OCI-M2 (cell line): Measurements from ENCODE around the gene RASL11B.

ENCODE experiments used
- DNase-seq: peaks from one replicate; lab custom pipeline; 2025; ENCODE audit not compliant: unreplicated experiment; lab: John Stamatoyannopoulos, UW

Gene RASL11B

DNA sequence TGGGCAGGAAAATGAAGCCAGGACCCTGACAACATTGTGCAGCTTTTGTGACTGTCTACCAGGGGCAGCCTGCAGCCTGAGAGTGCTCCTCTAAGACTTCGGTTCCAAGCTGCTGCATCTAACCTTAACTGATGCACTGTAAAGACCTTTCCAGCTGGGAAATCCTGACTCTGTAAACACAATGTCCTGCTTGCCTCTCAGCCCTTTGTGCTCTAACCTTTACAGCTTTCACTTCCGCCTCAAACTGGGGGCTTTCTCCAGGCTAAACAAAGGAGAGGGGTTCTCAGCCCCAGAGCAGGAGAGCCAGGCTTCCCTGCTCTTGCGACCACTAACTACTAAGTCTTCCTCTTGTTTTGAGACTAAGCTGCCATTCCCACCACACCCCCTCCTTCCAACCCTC, 19.3 kb upstream of the RASL11B start:
- no peak for DNase-seq

DNA sequence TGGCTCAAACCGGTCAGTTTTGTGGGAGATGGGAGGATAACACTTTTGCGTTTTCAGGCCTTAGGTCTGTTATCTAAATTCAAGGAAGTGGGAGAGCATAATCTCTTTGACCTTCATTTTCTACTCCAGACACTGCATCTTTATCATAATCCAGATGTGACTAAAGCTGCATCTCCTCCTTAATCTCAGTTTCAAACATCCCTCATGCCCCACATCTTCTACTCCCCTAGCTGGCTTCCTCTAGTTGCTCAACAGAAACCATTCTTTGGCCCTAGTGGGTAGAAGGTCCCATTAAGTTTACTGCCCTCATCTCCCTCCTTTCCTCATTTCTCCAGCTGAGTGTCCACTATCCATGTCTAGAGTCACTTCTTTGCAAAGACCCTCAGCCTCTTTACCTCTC, 18.8 kb upstream of the RASL11B start:
- DNase-seq: no peak

DNA sequence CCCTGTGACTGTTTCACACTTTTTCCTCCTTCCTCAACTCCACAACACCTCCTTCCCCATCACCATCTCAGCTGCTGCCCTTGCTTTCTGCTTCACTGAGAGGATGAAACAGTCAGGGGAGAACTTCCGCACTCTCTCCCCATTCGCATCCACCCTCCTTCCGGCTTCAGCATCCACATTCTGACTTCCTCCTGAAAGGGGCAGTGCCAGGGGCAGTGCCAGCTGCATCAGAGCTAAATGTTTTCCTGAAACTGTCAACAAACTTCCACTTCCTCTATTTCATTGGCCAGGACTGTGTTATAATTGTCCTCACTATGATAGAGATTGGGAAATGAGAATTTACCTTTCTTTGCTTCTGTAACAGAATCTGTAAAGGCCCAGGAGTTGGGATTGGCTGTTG, 18.2 kb upstream of the RASL11B start:
- no peak for DNase-seq

DNA sequence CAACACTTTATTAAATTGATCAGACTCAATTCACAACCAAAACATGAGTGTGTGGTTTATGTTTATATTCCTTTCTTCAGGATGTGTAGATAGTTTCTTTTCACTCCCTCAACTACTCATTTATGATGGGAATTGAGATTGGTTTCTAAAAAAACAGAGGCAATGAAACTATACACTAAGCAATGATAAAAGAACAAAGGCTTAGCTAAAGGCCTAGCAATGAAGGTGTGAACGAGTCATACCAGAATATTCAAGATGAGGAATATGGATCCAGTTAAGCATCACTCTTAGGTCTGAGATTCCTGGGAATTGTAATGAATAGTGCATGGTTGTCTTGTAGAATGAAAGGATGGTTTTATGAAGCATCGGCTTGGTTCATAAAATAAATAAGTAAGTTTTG, 17.5 kb upstream of the RASL11B start:
- no peak for DNase-seq

DNA sequence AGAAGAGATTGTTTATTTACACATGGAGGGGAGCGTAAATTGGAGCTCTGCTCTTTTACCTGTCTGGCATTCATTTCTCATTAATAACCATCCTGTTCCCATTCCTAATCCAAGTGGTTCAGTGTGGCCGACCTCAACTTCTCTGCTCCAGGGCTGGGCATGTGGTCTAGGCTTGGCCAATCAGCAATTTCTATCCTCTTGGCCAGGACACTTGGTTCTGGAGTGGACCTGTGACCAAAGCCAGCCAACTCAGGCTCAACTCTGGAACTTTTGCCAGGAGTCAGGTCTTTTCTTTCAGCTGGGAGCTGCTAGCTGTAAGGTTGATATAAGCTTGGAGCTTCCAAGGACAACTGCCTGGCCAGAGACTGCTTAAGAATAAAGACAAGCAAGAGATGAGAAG, 15.6 kb upstream of the RASL11B start:
- DNase-seq: no peak

DNA sequence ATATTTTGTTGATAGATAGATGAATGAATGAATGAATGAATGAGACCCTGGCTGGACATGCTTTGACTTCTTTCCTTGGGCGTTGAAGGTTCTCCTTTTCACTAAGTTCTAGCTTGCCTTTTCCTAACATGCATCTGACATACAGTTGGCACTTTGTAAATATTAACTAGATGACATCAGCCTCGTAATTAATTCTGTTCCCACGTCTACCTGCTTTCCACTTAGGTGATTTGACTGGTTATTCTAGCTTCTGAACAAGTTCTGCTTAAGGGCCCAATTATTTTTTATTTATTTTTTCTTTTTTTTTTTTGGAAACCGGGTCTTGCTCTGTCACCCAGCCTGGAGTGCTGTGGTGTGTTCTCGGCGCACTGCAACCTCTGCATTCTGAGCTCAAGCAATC, 13.9 kb upstream of the RASL11B start:
- DNase-seq: no peak

DNA sequence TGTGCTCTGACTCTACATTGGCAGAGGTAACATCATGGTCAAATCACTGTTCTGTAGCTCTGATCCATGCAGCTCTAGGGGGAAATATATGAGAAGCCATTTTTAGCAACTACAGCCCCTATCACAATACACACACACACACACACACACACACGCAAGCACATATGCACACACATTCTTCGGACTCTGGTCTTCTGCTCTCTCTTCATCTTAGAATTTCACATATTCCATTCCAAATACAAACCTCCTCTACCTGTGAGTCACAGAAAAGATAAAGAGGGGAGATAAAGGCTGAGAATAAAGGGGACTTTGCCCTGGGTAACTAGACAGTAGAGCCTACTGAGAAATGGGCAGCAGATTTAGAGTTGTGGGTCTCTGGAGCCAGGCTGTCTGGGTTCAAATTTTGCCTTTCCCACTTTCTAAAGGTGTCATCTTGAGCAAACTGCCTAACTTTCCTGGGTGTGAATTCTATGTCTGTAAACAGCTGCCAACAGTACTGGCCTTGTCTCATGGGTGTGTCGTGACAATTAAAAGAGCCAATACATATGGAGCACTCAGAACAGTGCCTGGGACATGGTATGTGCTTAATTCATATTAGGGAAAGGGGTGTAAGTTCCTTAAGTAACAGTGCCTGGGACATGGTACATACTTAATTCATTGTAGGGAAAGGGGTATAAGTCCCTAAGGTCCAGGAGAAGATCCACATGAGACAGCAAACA, 11.6 kb upstream of the RASL11B start:
- no peak for DNase-seq

DNA sequence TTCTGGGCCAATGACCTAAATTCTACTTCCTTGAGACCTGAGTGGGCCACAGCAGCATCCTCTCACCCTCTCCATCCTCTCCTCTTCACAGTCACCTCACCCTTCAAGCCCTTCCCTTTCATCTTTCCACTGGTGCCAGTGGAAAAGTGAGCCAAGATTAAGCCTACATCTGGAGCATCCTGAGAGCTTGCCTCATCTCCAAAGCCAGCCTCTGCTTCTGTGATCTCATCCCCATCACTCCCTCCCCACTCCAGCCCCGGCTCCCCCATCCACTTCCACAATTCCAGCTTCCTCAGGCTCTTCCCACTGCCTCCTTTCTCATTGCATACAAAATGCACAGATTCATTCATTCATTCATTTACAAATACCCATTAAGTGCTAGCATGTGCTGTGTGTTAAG, 10.1 kb upstream of the RASL11B start:
- DNase-seq: no peak

DNA sequence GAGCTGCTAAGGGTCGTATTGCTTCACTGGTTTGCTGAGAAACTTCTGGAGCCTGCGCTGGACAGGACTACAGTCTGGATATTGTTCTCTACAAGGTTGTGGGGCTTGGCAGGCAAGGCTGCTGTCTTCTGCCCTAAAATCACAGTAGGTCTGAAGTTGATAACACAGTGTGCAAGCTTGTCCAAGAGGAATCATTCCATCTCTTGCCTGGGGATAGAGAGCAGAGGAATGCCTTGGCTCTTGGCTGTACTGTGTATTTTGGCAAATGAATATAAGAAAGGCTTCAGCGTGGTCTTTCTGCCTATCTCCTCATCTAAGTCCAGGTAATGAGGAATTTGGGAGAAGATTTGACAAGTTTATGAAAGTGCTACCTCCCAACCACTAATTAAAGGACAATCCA, 9.4 kb upstream of the RASL11B start:
- DNase-seq: no peak

DNA sequence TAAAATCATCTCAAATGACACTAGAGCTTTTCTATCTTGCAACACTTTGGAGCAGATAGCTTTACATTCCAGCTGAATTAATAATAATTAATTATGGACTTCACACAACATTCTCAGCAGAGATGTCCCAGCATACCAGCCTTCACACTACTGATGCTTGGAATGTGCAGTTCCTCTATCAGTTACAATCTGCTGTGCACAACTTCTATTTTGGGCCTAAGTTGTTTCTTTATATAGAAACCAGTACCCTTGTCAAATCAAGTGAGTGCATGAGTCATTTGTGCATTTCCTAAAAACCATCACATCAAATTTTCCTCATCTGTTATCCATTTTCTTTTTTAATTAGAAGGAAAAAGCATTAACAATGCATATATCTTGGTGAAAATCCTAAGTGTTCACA, 8.8 kb upstream of the RASL11B start:
- DNase-seq: no peak

DNA sequence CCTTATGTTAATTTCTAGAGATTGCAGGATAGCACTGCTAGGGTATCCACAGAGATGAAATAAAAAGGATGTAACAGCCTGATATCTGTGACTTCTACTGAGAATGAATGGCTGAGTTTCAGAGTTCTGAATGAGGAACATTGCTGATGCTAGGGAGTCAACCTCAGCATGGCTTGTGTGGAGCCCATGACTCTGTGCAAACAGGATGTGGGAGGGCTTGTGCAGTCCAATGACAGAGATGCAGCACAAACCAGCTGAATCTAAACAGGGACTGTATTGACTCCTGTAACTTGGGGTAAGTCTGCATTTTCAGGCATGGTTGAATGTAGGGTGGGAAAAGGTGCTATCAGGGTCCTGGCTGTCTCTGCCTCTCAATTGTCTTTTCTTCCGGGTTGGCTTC, 5.3 kb upstream of the RASL11B start:
- DNase-seq: no peak

DNA sequence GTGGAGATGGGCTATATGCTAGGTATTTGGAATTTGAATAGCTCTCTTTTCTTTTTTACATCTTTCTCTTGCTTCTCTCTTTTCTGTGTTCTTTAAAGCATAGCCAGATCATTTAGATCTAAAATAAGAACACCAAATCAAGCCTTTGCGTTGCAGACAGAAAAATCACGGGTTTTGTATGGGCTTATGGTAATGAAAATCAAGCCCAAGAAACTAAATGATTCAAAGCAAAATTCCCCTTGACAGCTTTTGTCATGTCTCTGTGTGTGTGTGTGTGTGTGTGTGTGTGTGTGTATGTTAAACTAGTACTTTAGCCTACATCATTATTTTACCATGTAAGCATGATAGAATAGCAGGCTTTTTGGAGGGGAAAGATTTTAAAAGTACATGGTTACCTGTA, 1.8 kb upstream of the RASL11B start:
- no peak for DNase-seq

DNA sequence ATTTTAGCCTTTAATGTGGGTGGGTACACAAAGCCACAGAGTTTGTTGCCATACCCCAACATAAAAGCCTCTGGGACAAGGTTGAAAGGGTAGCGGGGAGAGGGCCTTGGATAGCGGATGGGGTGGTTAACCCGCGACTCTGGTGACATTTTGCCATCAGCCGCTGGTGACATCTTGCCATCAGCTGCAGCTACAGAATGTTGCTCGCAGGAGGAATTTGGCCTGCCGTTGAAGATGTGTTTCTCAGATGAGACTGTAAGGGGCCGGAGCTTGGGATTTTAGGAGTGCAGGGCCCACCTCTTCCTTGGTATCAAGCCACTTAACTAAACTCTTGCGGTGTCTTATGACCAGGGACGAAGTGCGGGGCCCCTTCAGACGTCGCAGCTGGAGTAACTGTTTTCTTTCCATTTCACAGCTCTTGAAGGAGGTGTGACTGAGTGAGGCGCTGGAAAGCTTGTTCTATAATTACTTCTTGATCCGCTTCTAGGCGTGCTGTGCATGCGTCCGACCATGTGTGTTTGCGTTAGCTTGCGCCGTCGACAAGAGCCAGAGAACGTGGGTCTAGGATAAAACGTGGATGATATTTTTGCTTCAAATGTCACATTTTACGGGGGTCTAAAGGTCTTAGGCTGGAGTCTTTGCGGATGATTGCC, 820 bp upstream of the RASL11B start:
- no peak for DNase-seq

DNA sequence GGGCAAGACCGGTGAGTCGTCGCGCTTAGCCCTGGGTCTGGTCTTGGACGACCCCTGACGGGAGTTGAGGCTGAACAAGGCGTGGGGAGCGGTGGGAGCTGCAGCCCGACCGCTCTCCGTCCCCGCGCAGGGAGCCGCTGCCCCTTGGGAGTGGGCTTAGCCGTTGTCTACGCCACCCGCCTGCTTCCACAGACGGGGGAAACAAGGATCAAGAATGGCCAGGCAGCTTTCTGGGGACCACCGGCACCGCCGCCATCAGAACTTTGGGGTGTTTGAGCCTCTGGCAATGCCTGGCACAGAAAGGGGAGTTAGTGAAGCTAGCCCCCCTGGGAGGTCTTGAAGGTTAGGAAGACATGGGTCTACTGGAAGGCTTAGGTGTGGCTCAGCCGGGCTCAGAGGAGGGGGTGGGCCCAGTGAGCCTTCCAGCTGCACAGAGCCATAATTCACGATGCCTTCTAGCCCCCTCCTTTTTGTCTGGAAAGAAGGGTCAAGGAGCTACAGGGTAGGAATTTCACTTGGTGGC, 583 bp downstream of the RASL11B start:
- DNase-seq: no peak

DNA sequence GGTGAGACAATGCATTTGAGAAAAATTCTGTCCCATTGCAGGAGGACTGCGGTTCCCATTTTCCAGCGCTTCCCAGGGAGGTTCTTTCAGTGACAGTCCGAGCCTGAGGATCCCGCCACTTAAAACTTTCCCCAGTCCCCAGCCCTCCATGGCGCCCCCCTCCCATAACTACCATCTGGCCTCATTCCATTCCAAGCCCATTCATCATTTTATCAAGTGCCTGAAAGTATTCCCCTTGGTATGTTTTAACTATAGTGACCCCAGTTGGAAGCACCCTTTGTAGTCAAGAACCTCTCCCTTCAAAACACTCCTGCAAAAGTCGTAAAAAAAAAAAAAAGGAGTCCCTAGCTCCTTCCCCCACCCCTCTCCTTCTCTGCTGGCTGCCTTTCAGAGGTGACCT, 1.2 kb downstream of the RASL11B start:
- DNase-seq: no peak

DNA sequence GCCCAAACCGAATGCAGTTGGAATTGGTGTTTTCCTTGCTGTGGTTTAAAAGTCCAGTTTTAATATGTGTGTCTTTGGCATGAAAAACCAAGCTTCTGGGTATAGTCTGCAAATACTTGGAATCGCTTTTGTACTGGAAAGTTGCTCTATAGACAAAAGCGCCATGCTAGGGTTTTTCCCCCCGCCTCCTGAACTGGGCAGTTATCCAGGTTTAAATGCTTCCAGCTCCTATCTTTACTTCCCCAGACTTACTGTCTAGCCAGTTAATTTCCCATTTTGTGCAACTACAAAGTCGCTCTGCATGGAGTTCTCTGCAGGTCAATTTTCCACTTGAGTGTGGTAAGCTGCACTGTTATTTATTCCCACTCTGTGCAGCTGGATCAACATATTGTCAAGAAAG, 2.7 kb downstream of the RASL11B start:
- DNase-seq: no peak

DNA sequence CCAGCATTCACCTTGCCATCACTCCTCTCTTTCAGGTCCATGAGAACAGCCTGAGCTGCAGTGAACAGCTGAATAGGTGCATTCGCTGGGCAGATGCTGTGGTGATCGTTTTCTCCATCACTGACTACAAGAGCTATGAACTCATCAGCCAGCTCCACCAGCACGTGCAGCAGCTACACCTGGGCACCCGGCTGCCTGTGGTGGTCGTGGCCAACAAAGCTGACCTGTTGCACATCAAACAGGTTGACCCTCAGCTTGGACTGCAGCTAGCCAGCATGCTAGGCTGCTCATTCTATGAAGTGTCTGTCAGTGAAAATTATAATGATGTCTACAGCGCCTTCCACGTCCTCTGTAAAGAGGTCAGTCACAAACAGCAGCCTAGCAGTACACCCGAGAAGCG, 3.2 kb downstream of the RASL11B start:
- DNase-seq: no peak

DNA sequence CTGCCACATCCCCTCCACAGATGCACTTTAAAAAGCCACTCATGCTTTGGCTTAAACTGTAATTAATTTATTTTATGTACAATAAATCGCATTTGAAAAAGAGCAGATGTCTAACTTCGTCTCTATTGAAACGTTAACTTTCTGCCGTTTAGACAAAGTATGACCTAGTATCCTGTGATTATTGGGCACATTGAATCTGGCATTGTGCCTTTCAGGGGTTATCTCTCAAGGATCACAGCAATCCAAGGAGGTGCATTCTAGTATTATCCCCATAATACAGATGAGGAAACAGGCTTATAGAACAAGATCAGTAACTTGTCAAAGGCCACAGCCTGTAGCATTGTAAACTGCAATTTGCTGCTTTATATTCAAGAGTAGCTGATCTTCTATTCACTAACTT, 4.6 kb downstream of the RASL11B start:
- DNase-seq: no peak

DNA sequence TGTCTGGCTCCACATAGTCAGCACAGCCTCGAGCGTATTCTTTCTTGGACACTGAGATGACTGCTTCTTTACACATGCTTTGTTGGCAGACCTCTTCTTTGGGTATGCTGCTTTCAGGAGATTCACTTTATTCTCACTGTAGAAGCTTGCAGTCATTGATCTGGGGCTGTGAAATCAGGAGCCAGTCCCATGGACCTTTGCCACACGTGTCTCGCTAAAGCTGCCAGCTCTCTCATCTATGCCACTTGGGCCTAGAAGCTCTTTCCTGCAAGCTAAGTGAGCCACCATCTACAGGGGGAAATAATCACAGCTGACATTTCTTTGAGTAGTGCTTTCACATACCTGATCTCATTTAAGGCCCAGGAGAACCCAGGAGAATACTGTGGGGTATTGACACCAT, 5.0 kb downstream of the RASL11B start:
- no peak for DNase-seq

DNA sequence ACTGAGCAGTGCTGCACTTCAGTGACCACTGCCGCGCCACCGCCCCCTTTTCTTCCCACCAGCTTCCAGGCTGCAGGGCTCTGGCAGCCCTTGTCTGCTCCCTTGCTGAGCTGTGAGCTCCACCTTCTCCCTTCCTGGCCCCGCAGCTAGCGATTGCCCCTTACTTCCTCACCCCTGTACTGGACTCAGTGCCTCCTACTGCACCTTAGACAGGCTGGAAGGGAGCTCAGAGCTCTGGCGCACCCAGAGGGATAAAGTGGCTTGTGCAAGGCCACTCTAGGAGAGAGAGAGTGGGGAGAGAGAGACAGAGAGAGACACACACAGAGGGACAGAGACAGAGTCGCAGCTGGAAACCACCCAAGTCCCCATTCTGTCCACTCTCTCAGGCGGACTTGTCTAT, 6.0 kb downstream of the RASL11B start:
- DNase-seq: no peak

DNA sequence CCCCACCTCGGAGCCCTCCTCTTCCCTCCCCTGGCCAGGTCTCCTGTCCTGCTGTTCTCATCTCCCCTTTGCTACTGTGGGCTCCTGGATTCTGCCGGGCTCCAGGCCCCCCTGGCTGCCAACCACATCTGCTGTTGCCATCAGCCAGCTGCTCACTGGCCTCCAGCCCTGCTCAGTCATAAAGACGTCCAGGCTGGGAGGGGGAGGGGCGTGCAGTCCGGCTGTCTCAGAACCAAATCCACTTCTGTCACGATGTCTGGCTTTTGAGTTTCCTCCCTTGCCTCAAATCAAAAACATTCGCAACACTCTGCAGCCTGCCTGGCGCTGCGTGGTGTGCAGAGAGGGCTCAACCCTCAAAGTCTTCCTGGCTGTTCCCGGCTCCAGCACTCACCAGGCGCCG, 7.1 kb downstream of the RASL11B start:
- no peak for DNase-seq

DNA sequence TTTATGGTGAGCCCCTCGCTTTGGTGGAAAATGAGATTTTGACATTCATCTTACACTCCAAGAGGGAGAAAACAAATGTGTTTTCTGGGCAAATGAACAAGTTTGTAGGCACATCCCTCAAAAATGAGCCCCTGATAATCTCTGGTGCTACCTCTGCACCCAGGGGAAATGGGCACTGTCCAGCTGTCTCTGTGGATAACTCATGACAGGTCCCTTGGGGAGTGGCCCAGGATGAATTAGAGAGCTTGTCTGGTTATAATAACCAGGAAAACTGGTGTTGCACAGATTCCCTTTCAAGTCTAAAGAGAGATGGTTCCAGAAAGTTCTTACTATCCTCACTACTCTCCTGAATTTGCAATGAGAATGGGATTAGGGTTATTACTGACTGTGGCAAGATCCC, 7.5 kb downstream of the RASL11B start:
- no peak for DNase-seq

DNA sequence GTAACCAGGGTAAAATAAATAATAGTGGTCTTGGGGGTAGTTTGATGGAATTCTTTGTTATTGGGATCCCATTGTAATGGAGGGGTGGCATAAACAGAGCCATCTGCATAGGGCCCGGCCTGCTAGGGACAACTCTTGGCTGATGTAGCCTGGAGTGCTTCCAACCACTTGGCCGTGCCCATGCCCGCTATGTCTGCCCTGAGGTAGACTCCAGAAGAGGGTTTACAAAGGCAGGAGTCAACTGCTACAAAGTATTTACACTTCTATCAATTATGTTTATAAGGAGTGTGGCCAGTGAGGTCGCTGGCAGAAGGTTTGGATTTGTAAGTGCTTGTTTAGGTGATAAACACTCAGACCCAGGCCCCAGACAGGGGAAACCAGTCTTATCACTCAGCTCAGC, 8.1 kb downstream of the RASL11B start:
- DNase-seq: no peak
